ENCODE results near the gene TFDP1.

Gene TFDP1

GRCh38 chr13:113584205-113584869 is at the start of gene TFDP1:
TSS of gene TFDP1 (plus strand) at chr13:113584753. CDS start at chr13:113585838, 1,085 bp downstream.
- DNase-seq (ENCODE audit: low read depth), result peak; percentile 12

- no peak for DNase-seq (ENCODE audit: low read depth)
These were observed 49.2 kb upstream of the TFDP1 start for GRCh38 chr13:113535381-113535781.

- no peak for DNase-seq (ENCODE audit: low read depth)
These were observed 48.0 kb upstream of the TFDP1 start for GRCh38 chr13:113536461-113537110.

GRCh38 chr13:113537205-113537604 is 47.3 kb upstream of the TFDP1 start:
- DNase-seq (ENCODE audit: low read depth), result no peak

- no peak for DNase-seq (ENCODE audit: low read depth)
These were observed 46.5 kb upstream of the TFDP1 start for GRCh38 chr13:113537909-113538688.

GRCh38 chr13:113538689-113539058 is 45.9 kb upstream of the TFDP1 start:
- no peak for DNase-seq (ENCODE audit: low read depth)

GRCh38 chr13:113539176-113539575 is 45.4 kb upstream of the TFDP1 start:
- no peak for DNase-seq (ENCODE audit: low read depth)

GRCh38 chr13:113539822-113540221 is 44.7 kb upstream of the TFDP1 start:
- no peak for DNase-seq (ENCODE audit: low read depth)

GRCh38 chr13:113540523-113540922 is 44.0 kb upstream of the TFDP1 start:
- no peak for DNase-seq (ENCODE audit: low read depth)

GRCh38 chr13:113542751-113543424 is 41.7 kb upstream of the TFDP1 start:
- DNase-seq (ENCODE audit: low read depth), result no peak

GRCh38 chr13:113544071-113544891 is 40.3 kb upstream of the TFDP1 start:
- no peak for DNase-seq (ENCODE audit: low read depth)

GRCh38 chr13:113544896-113545295 is 39.7 kb upstream of the TFDP1 start:
- DNase-seq (ENCODE audit: low read depth), result no peak

- no peak for DNase-seq (ENCODE audit: low read depth)
These were observed 39.1 kb upstream of the TFDP1 start for GRCh38 chr13:113545455-113545930.

GRCh38 chr13:113545931-113546516 is 38.5 kb upstream of the TFDP1 start:
- DNase-seq (ENCODE audit: low read depth), result no peak

GRCh38 chr13:113546571-113547237 is 37.8 kb upstream of the TFDP1 start:
- no peak for DNase-seq (ENCODE audit: low read depth)

- DNase-seq (ENCODE audit: low read depth), result no peak
These were observed 37.1 kb upstream of the TFDP1 start for GRCh38 chr13:113547238-113547971.

GRCh38 chr13:113548171-113548641 is 36.3 kb upstream of the TFDP1 start:
- no peak for DNase-seq (ENCODE audit: low read depth)

- DNase-seq (ENCODE audit: low read depth), result no peak
These were observed 35.6 kb upstream of the TFDP1 start for GRCh38 chr13:113548778-113549621.

GRCh38 chr13:113550453-113550852 is 34.1 kb upstream of the TFDP1 start:
- no peak for DNase-seq (ENCODE audit: low read depth)
